ENCODE results near the gene LRRK2.

The LRRK2 gene

GRCh38 chr12:40225984-40226602 lies 1.3 kb downstream of the LRRK2 start:
- Histone ChIP-seq H3K9me3 (ENCODE audit: control insufficient read depth, insufficient read depth, low read depth, low read length) (no peaks in the 10 kb centered on the region), H3K4me1 (ENCODE audit: control insufficient read depth, insufficient read depth, low read length) (peaks cover 16% of the 10 kb centered on the region; the same call in 1 of the 2 replicates), H3K4me3 (ENCODE audit: low read depth, low read length) (no peak overlapping the region), H3K27ac (ENCODE audit: extremely low read depth, low read depth, low read length) (no peak overlapping the region), H3K36me3 (ENCODE audit: control insufficient read depth in 2 of 2, insufficient read depth in 1 of 2, low read length in 2 of 2) (no peaks in the 10 kb centered on the region)
- TF ChIP-seq BCL11B (tag by site-specific recombination; IDR thresholded peaks at IDR 0.05; ENCODE audit: low read depth): no peak
- TF ChIP-seq ZNF610 (tag by site-specific recombination; IDR thresholded peaks at IDR 0.05; ENCODE audit: borderline replicate concordance): no peak
- 0 out of 2 replicates have a peak, but pooled peaks have one; percentile 13 for TF ChIP-seq ZNF692 (tag by site-specific recombination; IDR thresholded peaks at IDR 0.05)
- TF ChIP-seq ZNF184 (tag by site-specific recombination; IDR thresholded peaks at IDR 0.05): 0 out of 2 replicates have a peak, but pooled peaks have one; percentile 11
- no peak for TF ChIP-seq ZNF544 (tag by site-specific recombination; IDR thresholded peaks at IDR 0.05)
- no peak for TF ChIP-seq ZFP3 (tag by site-specific recombination; IDR thresholded peaks at IDR 0.05; ENCODE audit: low read depth)
- TF ChIP-seq ZNF664 (tag by site-specific recombination; IDR thresholded peaks at IDR 0.05): peak; percentile 80; the same call in 1 of the 2 replicates
- ChIA-PET POLR2A (no interaction called here), CTCF (interaction anchor here (0.8 kb wide), 1 partner anchor 71 kb away, joined by 3 read pairs; no protein-coding TSS in a partner anchor)

DNA sequence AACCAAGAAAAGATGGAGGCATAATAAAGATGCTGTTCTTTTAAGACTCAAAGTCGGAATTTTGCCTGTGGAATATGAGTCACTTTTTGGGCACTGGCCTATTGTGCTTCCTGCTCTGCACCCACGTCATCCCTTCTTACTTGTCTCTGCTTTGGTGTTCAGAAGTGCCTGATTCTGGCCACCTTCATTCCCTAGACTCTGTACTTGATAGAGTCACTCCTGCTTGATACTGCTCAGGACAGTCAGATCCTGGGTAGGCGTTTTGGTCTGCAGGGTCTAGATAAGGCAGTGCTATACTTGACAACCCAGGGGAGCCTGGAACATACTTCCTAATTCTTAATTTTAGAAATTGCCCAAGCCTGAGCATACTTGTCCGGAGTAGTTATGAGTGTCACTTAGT lies 1.9 kb downstream of the LRRK2 start:
- H3K4me1 ChIP-seq (ENCODE audit: control insufficient read depth, insufficient read depth, low read length): peaks cover 16% of the 10 kb centered on the region; the same call in 1 of the 2 replicates
- TF ChIP-seq ZNF660 (tag by site-specific recombination; IDR thresholded peaks at IDR 0.05) (peak; percentile 51; the same call in 1 of the 2 replicates), ZNF560 (tag by site-specific recombination; IDR thresholded peaks at IDR 0.05; ENCODE audit: borderline replicate concordance) (no peak), ZNF629 (tag by site-specific recombination; IDR thresholded peaks at IDR 0.05) (0 out of 2 replicates have a peak, but pooled peaks have one; percentile 27), ZNF600 (tag by site-specific recombination; IDR thresholded peaks at IDR 0.05) (0 out of 2 replicates have a peak, but pooled peaks have one; percentile 52), ZNF692 (tag by site-specific recombination; IDR thresholded peaks at IDR 0.05) (0 out of 2 replicates have a peak, but pooled peaks have one; percentile 9), ZBTB17 (tag by site-specific recombination; IDR thresholded peaks at IDR 0.05) (0 out of 2 replicates have a peak, but pooled peaks have one; percentile 19), MYNN (tag by site-specific recombination; IDR thresholded peaks at IDR 0.05; ENCODE audit: borderline replicate concordance) (no peak)
- no peak overlapping the region for H3K27ac ChIP-seq (ENCODE audit: extremely low read depth, low read depth, low read length)
- ChIA-PET POLR2A (no interaction called here), CTCF (interaction anchor here (0.8 kb wide), 1 partner anchor 72 kb away, joined by 3 read pairs; no protein-coding TSS in a partner anchor)
- H3K36me3 ChIP-seq (ENCODE audit: control insufficient read depth in 2 of 2, insufficient read depth in 1 of 2, low read length in 2 of 2): no peaks in the 10 kb centered on the region
- no peak overlapping the region for H3K4me3 ChIP-seq (ENCODE audit: low read depth, low read length)
- no peaks in the 10 kb centered on the region for H3K9me3 ChIP-seq (ENCODE audit: control insufficient read depth, insufficient read depth, low read depth, low read length)

GRCh38 chr12:40227447-40227846 lies 2.6 kb downstream of the LRRK2 start:
- Histone ChIP-seq H3K4me1 (ENCODE audit: control insufficient read depth, insufficient read depth, low read length) (peaks cover 16% of the 10 kb centered on the region; the same call in 1 of the 2 replicates), H3K4me3 (ENCODE audit: low read depth, low read length) (no peak overlapping the region), H3K36me3 (ENCODE audit: control insufficient read depth in 2 of 2, insufficient read depth in 1 of 2, low read length in 2 of 2) (no peaks in the 10 kb centered on the region), H3K27ac (ENCODE audit: extremely low read depth, low read depth, low read length) (no peak overlapping the region), H3K9me3 (ENCODE audit: control insufficient read depth, insufficient read depth, low read depth, low read length) (no peaks in the 10 kb centered on the region)
- ChIA-PET CTCF (interaction anchor here (0.7 kb wide), 2 partner anchors 26 to 307 kb away, joined by 3 read pairs; no protein-coding TSS in a partner anchor), POLR2A (no interaction called here)
- no peak for TF ChIP-seq ZNF335 (tag by site-specific recombination; conservative IDR thresholded peaks at IDR 0.05)
- TF ChIP-seq, protein P1, sequence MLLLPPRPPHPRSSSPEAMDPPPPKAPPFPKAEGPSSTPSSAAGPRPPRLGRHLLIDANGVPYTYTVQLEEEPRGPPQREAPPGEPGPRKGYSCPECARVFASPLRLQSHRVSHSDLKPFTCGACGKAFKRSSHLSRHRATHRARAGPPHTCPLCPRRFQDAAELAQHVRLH (tag by site-specific recombination; IDR thresholded peaks at IDR 0.05): 0 out of 2 replicates have a peak, but pooled peaks have one; percentile 9
- no peak for TF ChIP-seq GLI2 (tag by site-specific recombination; IDR thresholded peaks at IDR 0.05; ENCODE audit: borderline replicate concordance, low read depth)
- TF ChIP-seq ZNF280D (tag by site-specific recombination; IDR thresholded peaks at IDR 0.05): no peak
- TF ChIP-seq ZNF354C (tag by site-specific recombination; IDR thresholded peaks at IDR 0.05; ENCODE audit: borderline replicate concordance, low read depth): no peak
- TF ChIP-seq ZNF292 (tag by site-specific recombination; IDR thresholded peaks at IDR 0.05; ENCODE audit: borderline replicate concordance, low read depth): no peak
- TF ChIP-seq ZSCAN4 (tag by site-specific recombination; IDR thresholded peaks at IDR 0.05): no peak
- TF ChIP-seq, protein P2, sequence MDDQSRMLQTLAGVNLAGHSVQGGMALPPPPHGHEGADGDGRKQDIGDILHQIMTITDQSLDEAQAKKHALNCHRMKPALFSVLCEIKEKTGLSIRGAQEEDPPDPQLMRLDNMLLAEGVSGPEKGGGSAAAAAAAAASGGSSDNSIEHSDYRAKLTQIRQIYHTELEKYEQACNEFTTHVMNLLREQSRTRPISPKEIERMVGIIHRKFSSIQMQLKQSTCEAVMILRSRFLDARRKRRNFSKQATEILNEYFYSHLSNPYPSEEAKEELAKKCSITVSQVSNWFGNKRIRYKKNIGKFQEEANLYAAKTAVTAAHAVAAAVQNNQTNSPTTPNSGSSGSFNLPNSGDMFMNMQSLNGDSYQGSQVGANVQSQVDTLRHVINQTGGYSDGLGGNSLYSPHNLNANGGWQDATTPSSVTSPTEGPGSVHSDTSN (CRISPR knock-in tag; IDR thresholded peaks at IDR 0.05): no peak
